ENCODE measurements around the gene ELAVL1. TPM values are rescaled to one million over a fixed set of nuclear protein-coding genes. Genes with fewer than 3 reads are reported as not detected.
"Not testable (repeated sequence)": the region's sequence is repeated elsewhere in the genome, so short reads cannot be mapped to it uniquely, and the experiment has no call there.

ELAVL1 gene
- total RNA-seq, 6 experiments from 2014 or later, result 25.3 to 33.6 (median 30.3) TPM

DNA sequence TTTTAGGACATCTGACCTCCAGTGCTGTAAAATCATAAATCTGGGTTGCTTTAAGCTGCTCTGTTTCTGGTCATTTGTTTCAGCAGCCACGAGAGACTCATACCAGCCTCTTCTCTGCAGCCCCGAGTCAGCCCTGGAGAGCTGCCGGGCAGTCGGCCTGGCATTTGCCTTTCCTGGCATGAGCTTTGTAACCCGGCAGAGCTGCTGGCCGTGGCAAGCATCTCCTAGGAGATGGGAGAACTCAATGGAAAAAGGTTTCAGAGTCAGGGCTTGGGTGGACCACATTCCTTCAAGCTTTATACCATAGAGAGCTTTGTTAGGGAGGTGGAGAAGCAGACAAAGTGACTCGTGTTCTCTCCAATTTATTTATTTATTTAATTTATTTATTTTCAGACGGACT is 25.5 kb upstream of the ELAVL1 start:
- H3K36me3 ChIP-seq, result no peaks in the 10 kb centered on the region
- H3K27ac ChIP-seq, result no peak overlapping the region
- intact Hi-C loops (cut with DNase I), result no loop called here
- no peaks in the 10 kb centered on the region for H3K4me1 ChIP-seq
- no peak for ATAC-seq
- no peaks in the 10 kb centered on the region for H3K27me3 ChIP-seq
- 60% methylated on average over 4 of the region's 8 CpGs for WGBS (ENCODE audit: insufficient coverage, low coverage, low lambda C conversion rate, missing lambda C conversion rate)
- no peaks in the 10 kb centered on the region for H3K9me3 ChIP-seq
- H3K4me3 ChIP-seq, result no peak overlapping the region
- no peak for DNase-seq
- TF ChIP-seq POLR2A (IDR thresholded peaks at IDR 0.05) (no peak), CTCF (IDR thresholded peaks at IDR 0.05) (no peak)

GRCh38 chr19:8028951-8029491 is 23.6 kb upstream of the ELAVL1 start:
- Histone ChIP-seq H3K4me3 (no peak overlapping the region), H3K4me1 (no peaks in the 10 kb centered on the region), H3K9me3 (no peaks in the 10 kb centered on the region), H3K27ac (no peak overlapping the region), H3K27me3 (no peaks in the 10 kb centered on the region), H3K36me3 (no peaks in the 10 kb centered on the region)
- ATAC-seq (peak in 1 of 4 donors; percentile 25), DNase-seq (no peak)
- intact Hi-C loops (cut with DNase I), result no loop called here
- WGBS (ENCODE audit: insufficient coverage, low coverage, low lambda C conversion rate, missing lambda C conversion rate), result 20% methylated on average over 1 of the region's 12 CpGs
- TF ChIP-seq CTCF (IDR thresholded peaks at IDR 0.05) (no peak), POLR2A (IDR thresholded peaks at IDR 0.05) (no peak)

DNA sequence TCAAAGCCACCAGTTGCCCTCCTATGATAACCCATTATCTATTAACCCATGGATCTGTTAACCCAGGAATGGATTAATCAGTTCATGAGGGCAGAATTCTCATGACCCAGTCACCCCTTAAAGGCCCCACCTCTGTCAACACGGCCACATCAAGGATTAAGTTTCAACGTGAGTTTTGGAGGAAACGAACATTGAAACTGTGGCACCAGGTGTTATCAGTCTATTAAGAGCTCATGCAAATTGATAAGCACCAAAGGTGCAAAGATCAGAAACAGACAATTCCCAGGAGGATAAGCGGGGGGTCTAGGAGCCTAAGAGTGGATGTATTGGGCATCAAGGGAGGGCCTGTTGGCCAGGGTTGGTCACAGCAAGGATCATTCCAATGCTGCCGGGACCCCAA is 19.9 kb upstream of the ELAVL1 start:
- Histone ChIP-seq H3K36me3 (no peaks in the 10 kb centered on the region), H3K4me1 (peaks cover 0 to 13% (median 4%) of the 10 kb centered on the region in 4 donors), H3K27ac (no peak overlapping the region), H3K27me3 (no peaks in the 10 kb centered on the region), H3K9me3 (no peaks in the 10 kb centered on the region), H3K4me3 (no peak overlapping the region)
- intact Hi-C loops (cut with DNase I), result no loop called here
- DNase-seq (no peak), ATAC-seq (no peak)
- 48% methylated on average over 4 of the region's 5 CpGs for WGBS (ENCODE audit: insufficient coverage, low coverage, low lambda C conversion rate, missing lambda C conversion rate)
- TF ChIP-seq POLR2A (IDR thresholded peaks at IDR 0.05) (no peak), CTCF (IDR thresholded peaks at IDR 0.05) (no peak)

DNA sequence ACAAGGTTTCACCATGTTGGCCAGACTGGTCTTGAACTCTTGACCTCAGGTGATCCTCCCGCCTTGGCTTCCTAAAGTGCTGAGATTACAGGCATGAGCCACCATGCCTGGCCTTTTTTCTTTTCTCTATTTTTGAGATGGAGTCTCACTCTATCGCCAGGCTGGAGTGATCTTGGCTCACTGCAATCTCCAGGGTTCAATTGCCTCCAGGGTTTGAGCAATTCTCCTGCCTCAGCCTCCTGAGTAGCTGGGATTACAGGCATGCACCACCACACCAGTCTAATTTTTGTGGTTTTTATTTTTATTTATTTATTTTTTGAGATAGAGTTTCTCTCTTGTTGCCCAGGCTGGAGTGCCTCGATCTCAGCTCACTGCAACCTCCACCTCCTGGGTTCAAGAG is 18.8 kb upstream of the ELAVL1 start:
- H3K9me3 ChIP-seq; H3K27me3 ChIP-seq; ATAC-seq; H3K36me3 ChIP-seq; H3K4me3 ChIP-seq; intact Hi-C loops (cut with DNase I); H3K27ac ChIP-seq; DNase-seq: not testable (repeated sequence)
- WGBS (ENCODE audit: insufficient coverage, low coverage, low lambda C conversion rate, missing lambda C conversion rate), result 91% methylated on average over 1 of the region's 3 CpGs
- H3K4me1 ChIP-seq, result peaks cover 0 to 13% (median 4%) of the 10 kb centered on the region in 4 donors

DNA sequence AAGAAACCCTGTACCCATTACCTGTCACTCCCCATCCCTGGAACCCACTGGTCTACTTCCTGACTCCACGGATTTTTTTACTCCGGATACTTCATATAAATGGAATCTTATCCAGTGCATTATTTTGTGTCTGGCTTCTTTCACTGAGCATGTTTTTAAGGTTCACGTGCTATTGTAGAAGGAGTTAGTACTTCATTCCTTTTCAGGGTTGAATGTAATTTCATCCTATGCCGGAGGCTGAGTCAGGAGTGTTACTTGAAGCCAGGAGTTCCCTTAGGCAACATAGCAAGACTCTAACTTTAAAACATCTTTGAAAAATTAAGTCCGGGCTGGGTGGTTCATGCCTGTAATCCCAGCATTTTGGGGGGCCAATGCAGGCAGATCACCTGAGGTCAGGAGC is 17.9 kb upstream of the ELAVL1 start:
- Histone ChIP-seq H3K27ac (no peak overlapping the region), H3K4me3 (no peak overlapping the region), H3K4me1 (peaks cover 0 to 13% (median 4%) of the 10 kb centered on the region in 4 donors), H3K36me3 (no peaks in the 10 kb centered on the region), H3K9me3 (no peaks in the 10 kb centered on the region), H3K27me3 (no peaks in the 10 kb centered on the region)
- ATAC-seq (no peak), DNase-seq (no peak)
- intact Hi-C loops (cut with DNase I), result no loop called here
- WGBS (ENCODE audit: insufficient coverage, low coverage, low lambda C conversion rate, missing lambda C conversion rate), result 94% methylated on average over 5 of the region's 5 CpGs
- TF ChIP-seq CTCF (IDR thresholded peaks at IDR 0.05) (no peak), POLR2A (IDR thresholded peaks at IDR 0.05) (no peak)

Data from right lobe of liver (tissue), 6 donors.